ENCODE measurements around the gene FKBP1A. TPM values are rescaled to one million over a fixed set of nuclear protein-coding genes. Genes with fewer than 3 reads are reported as not detected.

FKBP1A gene
- total and polyA plus RNA-seq, 9 of the 15 experiments (the other 6 are each of a cell fraction or from before 2014, with no cell fraction given): 48.8 to 502 (median 89.6) TPM

- TF ChIP-seq SPI1 (IDR thresholded peaks at IDR 0.05; ENCODE audit: borderline replicate concordance, low read depth, low read length) (no peak), KLF10 (CRISPR knock-in tag; IDR thresholded peaks at IDR 0.05) (no peak), ATF2 (CRISPR knock-in tag; IDR thresholded peaks at IDR 0.05) (no peak)
These were observed 12.9 kb upstream of the FKBP1A start (continued) for GRCh38 chr20:1405801-1406200.

- FAIRE-seq (no peak), ATAC-seq (no peak)
- WGBS (ENCODE audit: insufficient coverage, low coverage, missing lambda C conversion rate): 6% methylated on average over 1 of the region's 1 CpG
These were observed 10.8 kb upstream of the FKBP1A start for GRCh38 chr20:1403624-1404023.

More at GRCh38 chr20:1403624-1404023, 10.8 kb upstream of the FKBP1A start:
- TF ChIP-seq RBM25 (IDR thresholded peaks at IDR 0.05; ENCODE audit: low read depth, low read length, severe bottlenecking) (no peak), TFE3 (CRISPR knock-in tag; IDR thresholded peaks at IDR 0.05) (peak; percentile 71), HNRNPH1 (optimal IDR thresholded peaks at IDR 0.05; ENCODE audit: low read depth, low read length) (no peak), PRDM10 (IDR thresholded peaks at IDR 0.05; ENCODE audit: partially characterized antibody) (no peak)
- no peak for DNase-seq (ENCODE audit: extremely low read depth in 1 of 4, low spot score in 3 of 4)
- no peaks in the 10 kb centered on the region for H3K36me3 ChIP-seq (ENCODE audit: control insufficient read depth, insufficient read depth, low read length)
- H3K27ac ChIP-seq (ENCODE audit: extremely low read depth, low read depth, low read length): no peak overlapping the region
- ChIA-PET CTCF (ENCODE audit: low intra/inter-chr PET ratio) (no interaction called here), POLR2A (interaction anchor here (0.9 kb wide), 1 partner anchor 20 kb away, joined by 3 read pairs; no protein-coding TSS in a partner anchor)
- no peak overlapping the region for H2AFZ ChIP-seq (ENCODE audit: low read depth, low read length)
- peaks cover 5 to 14% of the 10 kb centered on the region in 2 experiments; a peak in 4 of 5 replicates for H3K27me3 ChIP-seq (ENCODE audit: control insufficient read depth in 2 of 2, insufficient read depth in 2 of 2, low read length in 2 of 2)
- H3K9ac ChIP-seq (ENCODE audit: insufficient read depth in 1 of 2, low read depth in 2 of 2, low read length in 2 of 2): no peak overlapping the region
- no peak overlapping the region for H3K4me3 ChIP-seq
- in situ Hi-C loops (cut with MboI) (no loop called here), intact Hi-C loops (cut with micrococcal nuclease) (no loop called here)
- H3K9me1 ChIP-seq (ENCODE audit: control insufficient read depth, insufficient read depth, low read length): no peaks in the 10 kb centered on the region
- BruUV-seq (replicated peaks): no TSS peak
- H3K4me1 ChIP-seq (replicated peaks in 1 of 2; ENCODE audit: control insufficient read depth in 2 of 2, insufficient read depth in 2 of 2, low read length in 2 of 2): no peaks in the 10 kb centered on the region
- no peaks in the 10 kb centered on the region for H3K9me3 ChIP-seq (replicated peaks; ENCODE audit: control insufficient read depth, insufficient read depth, low read depth, low read length)
- no peaks in the 10 kb centered on the region for H4K20me1 ChIP-seq (replicated peaks; ENCODE audit: control insufficient read depth, insufficient read depth, low read length)
- H3K4me2 ChIP-seq (ENCODE audit: insufficient read depth, low read length): no peak overlapping the region
- H3K79me2 ChIP-seq (ENCODE audit: control insufficient read depth, insufficient read depth, low read length): no peaks in the 10 kb centered on the region

All from K562 (cell line).